Measurements from ENCODE around the gene PRRT1.

DNA sequence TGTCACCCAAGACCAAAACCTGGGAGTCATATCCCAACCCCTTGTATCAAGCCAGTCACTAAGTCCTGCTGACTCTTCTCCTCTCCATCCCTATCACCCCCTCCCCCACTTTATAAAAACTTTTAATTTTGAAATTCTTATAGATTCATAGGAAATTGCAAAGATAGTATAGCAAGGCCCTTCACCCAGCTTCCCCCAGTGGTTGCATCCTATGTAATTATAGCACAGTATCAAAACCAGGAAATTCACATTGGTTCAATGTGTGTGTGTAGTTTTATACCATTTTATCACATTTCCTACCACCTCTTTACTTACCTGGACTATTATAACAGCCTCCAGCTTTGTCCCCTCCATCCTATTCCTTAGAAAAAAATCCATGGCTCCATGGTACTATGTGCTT, 6.3 kb upstream of the PRRT1 start:
- TF ChIP-seq POLR2A (IDR thresholded peaks at IDR 0.05; ENCODE audit: low read depth, low read length) (no peak), TAF1 (IDR thresholded peaks at IDR 0.05; ENCODE audit: low read depth, low read length) (no peak), POLR2AphosphoS5 (IDR thresholded peaks at IDR 0.05; ENCODE audit: low read depth, low read length) (no peak), SPI1 (IDR thresholded peaks at IDR 0.05; ENCODE audit: low read depth, low read length) (no peak)
